Karpas-422 (cell line): Measurements from ENCODE around the gene VDAC2. TPM values are rescaled to one million over a fixed set of nuclear protein-coding genes. Genes with fewer than 3 reads are reported as not detected.
A peak's percentile ranks its signal among the peaks of the same experiment; 100 is the strongest.

Experiments used
- DNase-seq: peaks from one replicate; pipeline ENCODE4 v3.0.0-alpha.2; 2015
- H2AFZ ChIP-seq: fragments of 200-600 bp; sonication (generic); 2 replicates; pipeline ENCODE4 v1.6.1; 2014; ENCODE audit warnings: antibody characterized with exemption, low read length, mixed read lengths
- H3K27ac ChIP-seq: fragments of 200-600 bp; sonication (generic); 2 replicates; pipeline ENCODE4 v1.5.1; 2014; ENCODE audit warnings: mild to moderate bottlenecking, low read length, moderate library complexity
- H3K27me3 ChIP-seq: fragments of 200-600 bp; sonication (generic); 2 replicates; pipeline ENCODE4 v1.6.1; 2014; ENCODE audit warnings: low read length, mixed read lengths
- H3K36me3 ChIP-seq: fragments of 200-600 bp; sonication (generic); 2 replicates; pipeline ENCODE4 v1.6.1; 2014; ENCODE audit warnings: low read length, mixed read lengths; ENCODE audit not compliant: insufficient read depth
- H3K4me1 ChIP-seq: fragments of 200-600 bp; sonication (generic); 2 replicates; pipeline ENCODE4 v1.6.1; 2014; ENCODE audit warnings: mild to moderate bottlenecking, low read length, mixed read lengths
- H3K4me2 ChIP-seq: fragments of 200-600 bp; sonication (generic); 2 replicates; pipeline ENCODE4 v1.6.1; 2014; ENCODE audit warnings: low read length, low read depth, mild to moderate bottlenecking; ENCODE audit not compliant: poor library complexity, severe bottlenecking
- H3K4me3 ChIP-seq: fragments of 200-600 bp; sonication (generic); 2 replicates; pipeline ENCODE4 v1.5.1; 2014; ENCODE audit warnings: mild to moderate bottlenecking, antibody characterized with exemption, low read length, mixed read lengths
- H3K79me2 ChIP-seq: fragments of 200-600 bp; sonication (generic); 2 replicates; pipeline ENCODE4 v1.6.1; 2014; ENCODE audit warnings: mild to moderate bottlenecking, low read length, mixed read lengths
- H3K9ac ChIP-seq: fragments of 200-600 bp; sonication (generic); 2 replicates; pipeline ENCODE4 v1.6.0; 2014; ENCODE audit warnings: low read length
- H3K9me2 ChIP-seq: fragments of 200-600 bp; sonication (generic), shearing (Covaris generic); replicated peaks from 2 replicates; pipeline ENCODE4 v1.6.0; 2014; ENCODE audit warnings: mild to moderate bottlenecking, low read length, moderate library complexity; ENCODE audit not compliant: insufficient read depth
- H3K9me3 ChIP-seq: fragments of 300-700, 200-600 bp; sonication (generic); 2 replicates; pipeline ENCODE4 v1.6.1; 2014; ENCODE audit warnings: low read length, mixed read lengths
- H4K20me1 ChIP-seq: fragments of 200-600 bp; sonication (generic); 2 replicates; pipeline ENCODE4 v1.6.1; 2014; ENCODE audit warnings: mild to moderate bottlenecking, antibody characterized with exemption, low read length, low read depth; ENCODE audit not compliant: insufficient read depth
- total RNA-seq: library from RNA; depleted of rRNA; stranded (reverse); fragments of >200 nt; shearing (Covaris generic); gene quantifications from 2 replicates; pipeline ENCODE4 v1.2.3, GENCODE V29; 2014; ENCODE audit warnings: low replicate concordance

The VDAC2 gene
- total RNA-seq, 1 experiment from 2014 or later, result 128 TPM

GRCh38 chr10:75235375-75236177 is 25.0 kb downstream of the VDAC2 start, which contains the start of gene COMTD1:
Gene COMTD1 (minus strand): TSS chr10:75235957. CDS start chr10:75235928, 29 bp downstream.
- Histone ChIP-seq H3K79me2 (peaks cover 13% of the 10 kb centered on the region; the same call in 1 of the 2 replicates), H3K36me3 (peaks cover 20% of the 10 kb centered on the region), H3K9me2 (no peaks in the 10 kb centered on the region), H3K9ac (peak within 1 kb of the TSS; percentile 89), H3K4me3 (peak within 1 kb of the TSS; percentile 91), H3K9me3 (no peaks in the 10 kb centered on the region), H3K4me2 (peak within 1 kb of the TSS; percentile 98), H3K4me1 (peaks cover 34% of the 10 kb centered on the region), H3K27ac (peak within 1 kb of the TSS; percentile 80), H3K27me3 (no peaks in the 10 kb centered on the region), H2AFZ (peak within 1 kb of the TSS; percentile 96), H4K20me1 (peaks cover 5% of the 10 kb centered on the region; the same call in 1 of the 2 replicates)
- DNase-seq, result peak; percentile 97

GRCh38 chr10:75236178-75236825 is 25.7 kb downstream of the VDAC2 start:
- Histone ChIP-seq H3K9me2 (no peaks in the 10 kb centered on the region), H3K4me2 (peak overlapping the region; percentile 98), H3K4me3 (peak overlapping the region; percentile 40; the same call in 1 of the 2 replicates), H3K9me3 (no peaks in the 10 kb centered on the region), H3K4me1 (peaks cover 33% of the 10 kb centered on the region), H2AFZ (peak overlapping the region; percentile 96), H3K9ac (peak overlapping the region; percentile 66), H3K27ac (no peak overlapping the region), H4K20me1 (peaks cover 5% of the 10 kb centered on the region; the same call in 1 of the 2 replicates), H3K36me3 (peaks cover 14% of the 10 kb centered on the region), H3K27me3 (no peaks in the 10 kb centered on the region), H3K79me2 (peaks cover 10% of the 10 kb centered on the region; the same call in 1 of the 2 replicates)
- no peak for DNase-seq

GRCh38 chr10:75238182-75239095 is 27.8 kb downstream of the VDAC2 start:
- peaks cover 5% of the 10 kb centered on the region; the same call in 1 of the 2 replicates for H4K20me1 ChIP-seq
- no peaks in the 10 kb centered on the region for H3K9me3 ChIP-seq
- H3K4me3 ChIP-seq, result no peak overlapping the region
- H3K9ac ChIP-seq, result no peak overlapping the region
- H3K79me2 ChIP-seq, result peaks cover 6% of the 10 kb centered on the region; the same call in 1 of the 2 replicates
- H3K4me2 ChIP-seq, result no peak overlapping the region
- DNase-seq, result no peak
- H3K36me3 ChIP-seq, result no peaks in the 10 kb centered on the region
- no peak overlapping the region for H2AFZ ChIP-seq
- H3K27me3 ChIP-seq, result no peaks in the 10 kb centered on the region
- H3K9me2 ChIP-seq, result no peaks in the 10 kb centered on the region
- no peak overlapping the region for H3K27ac ChIP-seq
- H3K4me1 ChIP-seq, result peaks cover 19% of the 10 kb centered on the region

GRCh38 chr10:75239096-75239790 is 28.6 kb downstream of the VDAC2 start:
- H3K4me3 ChIP-seq, result no peak overlapping the region
- no peak overlapping the region for H3K4me2 ChIP-seq
- no peak overlapping the region for H2AFZ ChIP-seq
- DNase-seq, result no peak
- H3K9me2 ChIP-seq, result no peaks in the 10 kb centered on the region
- no peaks in the 10 kb centered on the region for H3K27me3 ChIP-seq
- no peak overlapping the region for H3K27ac ChIP-seq
- H3K79me2 ChIP-seq, result peaks cover 6% of the 10 kb centered on the region; the same call in 1 of the 2 replicates
- H3K9me3 ChIP-seq, result no peaks in the 10 kb centered on the region
- peaks cover 13% of the 10 kb centered on the region for H3K4me1 ChIP-seq
- no peaks in the 10 kb centered on the region for H3K36me3 ChIP-seq
- no peak overlapping the region for H3K9ac ChIP-seq
- no peaks in the 10 kb centered on the region for H4K20me1 ChIP-seq

- Histone ChIP-seq H3K4me1 (peaks cover 6% of the 10 kb centered on the region), H3K27ac (no peak overlapping the region), H3K9me3 (no peaks in the 10 kb centered on the region), H4K20me1 (no peaks in the 10 kb centered on the region), H3K9ac (no peak overlapping the region), H3K4me2 (no peak overlapping the region), H3K27me3 (no peaks in the 10 kb centered on the region), H3K79me2 (no peaks in the 10 kb centered on the region), H2AFZ (no peak overlapping the region), H3K4me3 (no peak overlapping the region), H3K36me3 (no peaks in the 10 kb centered on the region), H3K9me2 (no peaks in the 10 kb centered on the region)
- DNase-seq, result no peak
Measured at GRCh38 chr10:75240329-75241076, 29.9 kb downstream of the VDAC2 start.

- Histone ChIP-seq H3K4me1 (0 out of 2 replicates have a peak, but pooled peaks cover 2% of the 10 kb centered on the region), H3K27ac (no peak overlapping the region), H2AFZ (no peak overlapping the region), H3K36me3 (no peaks in the 10 kb centered on the region), H3K4me3 (no peak overlapping the region), H4K20me1 (no peaks in the 10 kb centered on the region), H3K9me2 (no peaks in the 10 kb centered on the region), H3K9ac (no peak overlapping the region), H3K9me3 (no peaks in the 10 kb centered on the region), H3K79me2 (no peaks in the 10 kb centered on the region), H3K4me2 (no peak overlapping the region), H3K27me3 (no peaks in the 10 kb centered on the region)
- no peak for DNase-seq
Measured at GRCh38 chr10:75243426-75243825, 32.8 kb downstream of the VDAC2 start.
